ENCODE results near the gene KATNB1.
"Not testable (repeated sequence)": the region's sequence is repeated elsewhere in the genome, so short reads cannot be mapped to it uniquely, and the experiment has no call there.

KATNB1 gene

DNA sequence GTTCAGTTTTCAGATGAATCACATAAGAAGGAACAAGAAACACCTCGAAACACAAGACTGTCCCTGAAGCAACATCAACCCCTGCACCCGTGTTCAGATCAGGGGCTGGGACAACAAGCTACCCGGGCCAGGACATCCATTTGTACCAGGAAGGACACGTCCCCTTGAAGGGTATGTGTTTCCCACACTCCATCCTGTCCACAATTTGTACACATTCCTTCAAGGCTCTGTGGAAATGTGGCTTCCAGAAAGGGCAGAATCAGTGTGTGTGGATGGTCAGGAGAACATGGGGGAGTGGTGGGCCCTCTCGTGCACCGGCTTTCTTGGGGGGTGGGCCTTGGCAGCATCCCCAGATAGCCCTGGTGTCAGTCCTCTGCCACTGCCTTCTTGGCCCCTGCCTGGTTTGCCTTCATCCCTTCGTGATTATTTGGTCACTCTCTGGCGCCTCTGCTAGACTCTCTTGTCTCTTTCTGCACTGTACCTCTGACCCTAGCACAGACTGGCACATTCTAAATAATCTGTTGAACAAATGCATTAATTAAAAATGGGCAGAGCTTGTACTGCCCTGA, 56.4 kb downstream of the KATNB1 start:
- DNase-seq (ENCODE audit: low read depth): no peak

DNA sequence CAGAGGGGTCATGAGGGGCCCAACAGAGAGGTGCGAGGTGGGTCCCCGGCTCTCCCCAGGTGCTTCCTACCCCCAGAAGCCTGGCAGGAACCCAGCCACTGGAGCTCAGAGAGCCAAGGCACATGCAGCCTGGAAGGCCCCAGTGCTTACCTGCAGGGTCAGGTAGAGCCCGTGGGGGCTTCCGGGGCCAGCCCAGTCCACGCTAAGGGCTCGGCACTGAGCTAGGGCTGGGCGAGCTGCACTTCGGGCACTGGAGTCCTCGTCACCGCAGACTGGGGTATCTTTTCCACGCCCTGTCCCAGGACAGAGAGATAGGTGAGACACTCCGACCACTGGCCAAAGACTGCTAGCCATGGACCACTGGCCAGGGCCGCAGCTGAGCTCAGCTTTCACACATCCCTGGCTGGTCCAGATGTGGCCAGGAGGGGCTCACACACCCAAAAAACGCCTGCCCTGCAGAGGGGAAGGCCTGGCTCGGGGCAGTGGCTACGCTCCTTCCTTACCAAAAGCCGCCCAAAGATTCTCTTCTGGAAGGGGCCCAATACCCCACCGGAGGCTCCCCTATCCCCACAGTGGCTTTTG, 59.4 kb downstream of the KATNB1 start:
- DNase-seq (ENCODE audit: low read depth): no peak

DNA sequence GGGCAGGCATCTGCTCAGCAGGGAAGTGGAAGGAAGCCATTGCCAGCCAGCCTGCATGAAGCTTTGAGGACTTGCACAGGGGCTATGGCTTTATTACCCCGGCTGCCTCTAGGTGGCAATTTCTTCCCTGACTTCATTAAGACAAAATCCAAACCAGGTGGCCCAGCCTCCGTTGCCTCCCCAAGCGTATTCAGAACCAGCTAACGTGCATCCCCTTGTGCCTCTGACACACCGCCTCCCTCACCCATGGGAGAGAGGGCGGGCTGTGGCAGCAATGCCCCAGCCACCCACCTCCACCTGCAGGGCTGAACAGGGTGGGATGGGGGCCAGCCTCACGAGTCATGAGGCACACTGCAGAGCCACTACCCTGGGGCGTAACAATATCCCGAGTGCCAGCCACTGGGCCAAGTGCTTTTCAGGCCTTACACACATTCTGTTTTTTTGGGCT, 59.9 kb downstream of the KATNB1 start:
- DNase-seq (ENCODE audit: low read depth): no peak

DNA sequence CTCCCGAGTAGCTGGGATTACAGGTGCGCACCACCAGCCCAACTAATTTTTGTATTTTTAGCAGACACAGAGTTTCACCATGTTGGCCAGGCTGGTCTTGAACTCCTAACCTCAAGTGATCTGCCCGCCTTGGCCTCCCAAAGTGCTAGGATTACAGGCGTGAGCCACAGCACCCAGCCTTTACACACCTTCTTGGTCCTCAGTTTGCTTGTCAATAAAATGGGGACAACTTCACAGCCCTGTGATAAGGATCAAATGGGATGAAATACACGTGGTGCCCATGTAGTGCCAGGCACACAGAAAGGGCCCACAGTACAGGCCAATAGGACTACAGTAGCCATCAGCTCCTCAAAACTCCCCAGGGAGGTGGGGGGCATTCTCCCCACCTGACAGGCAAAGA, 60.4 kb downstream of the KATNB1 start:
- not testable (repeated sequence) for DNase-seq (ENCODE audit: low read depth)

DNA sequence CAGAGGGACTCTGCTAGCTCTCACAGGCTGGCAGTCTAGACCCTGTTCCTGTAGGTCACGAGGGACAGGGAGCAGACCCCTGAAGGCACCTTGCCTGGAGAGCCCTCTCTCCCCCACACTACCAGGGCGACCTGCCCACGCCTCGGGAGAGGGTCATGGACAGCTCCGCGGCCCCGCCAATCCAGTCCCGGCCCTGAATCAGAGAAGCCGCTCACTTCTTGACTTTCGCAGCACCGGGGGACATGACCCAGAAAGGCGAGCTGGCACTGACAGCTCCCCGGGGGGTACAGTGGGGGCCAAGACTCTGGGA, 61.6 kb downstream of the KATNB1 start:
- no peak for DNase-seq (ENCODE audit: low read depth)

DNA sequence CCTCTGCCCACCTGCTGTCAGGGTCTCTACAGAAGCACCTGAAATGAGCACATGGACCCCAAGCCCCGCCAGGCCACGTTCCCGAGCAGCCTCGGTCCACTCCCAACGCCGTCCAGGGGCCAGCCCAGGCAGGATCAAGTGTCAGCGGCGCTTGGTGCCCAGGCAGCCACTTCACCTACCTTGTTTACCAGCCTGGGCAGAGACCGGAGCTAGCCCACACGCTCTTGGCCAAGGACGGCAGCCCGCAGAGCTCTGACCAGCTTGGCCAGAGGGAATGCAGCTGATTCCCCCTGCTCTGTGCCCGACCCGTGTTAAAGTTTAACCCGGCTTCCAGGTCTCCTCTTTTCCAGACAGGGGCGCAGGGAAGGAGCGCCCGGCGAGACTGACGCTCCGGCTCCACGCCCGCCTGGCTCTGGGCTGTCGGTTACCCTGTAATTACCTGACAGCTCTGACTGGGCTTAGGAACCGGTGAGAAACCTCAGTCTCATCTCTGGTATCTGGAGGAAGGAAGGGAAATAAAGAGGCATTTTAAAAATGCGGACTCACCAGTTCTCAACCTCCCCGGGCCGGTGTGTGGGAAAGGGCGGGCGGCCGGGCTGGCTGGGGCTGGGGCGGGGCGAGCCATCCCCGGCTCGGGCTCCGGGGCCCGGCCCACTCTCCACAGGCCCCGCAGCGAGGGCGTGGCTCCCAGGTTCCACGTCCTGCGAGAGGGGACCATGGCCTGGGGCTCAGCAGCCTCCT, 62.1 kb downstream of the KATNB1 start:
- no peak for DNase-seq (ENCODE audit: low read depth)

DNA sequence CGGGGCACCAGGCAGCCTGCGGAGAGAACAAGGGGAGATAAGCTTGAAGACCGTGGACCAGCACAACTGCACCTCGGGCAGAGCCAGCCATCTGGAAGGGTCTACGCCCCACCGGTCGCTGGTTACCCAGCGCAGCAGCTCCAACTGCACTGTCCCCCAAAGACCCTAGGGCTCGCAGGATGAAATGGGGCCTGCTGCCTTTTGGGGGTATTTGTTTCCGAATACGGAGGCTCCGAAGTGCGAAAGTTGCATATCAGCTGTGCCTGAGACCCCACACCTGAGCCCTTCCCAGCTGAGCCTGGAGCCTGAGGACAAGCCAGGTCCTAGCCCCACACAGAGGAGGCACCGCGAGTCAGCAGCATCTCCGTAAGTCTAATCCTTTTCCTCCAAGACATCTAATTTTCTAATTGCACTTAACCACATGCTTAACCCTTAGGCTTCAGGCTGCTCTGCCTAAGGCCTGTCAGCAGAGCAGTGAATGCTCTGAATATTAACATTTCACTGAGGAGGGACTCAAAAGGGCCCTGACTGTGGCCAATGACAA, 62.8 kb downstream of the KATNB1 start:
- no peak for DNase-seq (ENCODE audit: low read depth)

DNA sequence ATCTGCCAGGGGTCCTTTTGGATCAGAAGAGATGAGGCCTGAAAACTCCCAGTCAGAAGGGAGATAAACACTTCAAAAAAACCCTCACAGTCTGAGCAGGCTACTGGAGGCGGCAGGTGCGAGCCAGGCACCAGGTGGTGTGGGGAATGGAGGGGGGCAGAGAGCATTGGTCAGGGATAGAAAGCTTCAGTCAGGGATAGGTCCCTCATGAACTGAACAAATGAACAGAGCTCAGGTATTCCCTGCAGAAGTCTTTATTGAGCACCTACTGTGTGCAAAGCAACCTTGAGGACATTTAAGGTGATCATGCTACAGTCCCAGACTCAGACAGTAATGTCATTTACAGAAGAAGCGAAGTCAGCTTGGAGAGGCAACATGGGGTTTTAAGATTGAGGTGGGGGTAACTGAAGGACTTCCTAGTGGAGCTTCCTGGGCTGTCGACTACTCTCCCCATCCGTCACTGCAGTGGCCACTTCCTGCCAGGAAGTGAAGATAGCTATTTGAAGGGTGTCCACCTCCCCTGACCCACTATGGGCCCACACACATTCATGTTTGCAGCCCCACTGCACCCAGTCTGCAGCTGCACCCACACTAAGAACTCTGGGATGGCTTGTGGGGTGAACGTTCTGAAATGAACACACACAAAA, 63.5 kb downstream of the KATNB1 start:
- peak; percentile 62 for DNase-seq (ENCODE audit: low read depth)

DNA sequence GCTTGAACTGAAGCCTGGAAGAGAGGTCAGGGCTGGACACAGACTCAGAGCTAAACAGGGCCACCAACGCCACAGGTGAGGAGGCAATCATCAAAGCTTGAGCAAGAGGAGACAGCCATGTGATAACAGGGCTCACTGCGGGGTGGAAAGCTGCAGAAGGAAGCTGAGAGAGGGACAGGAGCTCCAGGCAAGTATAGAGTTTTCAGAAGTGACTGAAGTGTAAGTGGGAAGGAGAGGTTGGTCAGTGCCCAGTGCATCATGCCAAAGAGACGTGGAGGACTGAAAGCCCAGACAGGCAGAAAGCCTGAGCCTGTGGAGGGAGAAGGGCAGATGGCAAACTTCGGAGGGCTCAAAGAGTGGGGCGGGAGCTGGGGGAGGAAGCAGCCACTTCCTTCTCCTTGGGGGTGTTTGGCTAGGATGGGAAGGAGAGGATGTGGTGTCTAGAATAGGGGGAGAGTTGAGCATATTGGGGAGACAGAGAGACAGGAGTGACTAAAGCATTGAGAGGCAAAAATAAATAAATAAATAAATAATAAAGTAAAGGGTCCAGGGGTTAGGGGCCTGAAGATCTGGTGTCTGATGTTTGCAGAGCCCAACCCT, 64.1 kb downstream of the KATNB1 start:
- DNase-seq (ENCODE audit: low read depth): peak; percentile 61

DNA sequence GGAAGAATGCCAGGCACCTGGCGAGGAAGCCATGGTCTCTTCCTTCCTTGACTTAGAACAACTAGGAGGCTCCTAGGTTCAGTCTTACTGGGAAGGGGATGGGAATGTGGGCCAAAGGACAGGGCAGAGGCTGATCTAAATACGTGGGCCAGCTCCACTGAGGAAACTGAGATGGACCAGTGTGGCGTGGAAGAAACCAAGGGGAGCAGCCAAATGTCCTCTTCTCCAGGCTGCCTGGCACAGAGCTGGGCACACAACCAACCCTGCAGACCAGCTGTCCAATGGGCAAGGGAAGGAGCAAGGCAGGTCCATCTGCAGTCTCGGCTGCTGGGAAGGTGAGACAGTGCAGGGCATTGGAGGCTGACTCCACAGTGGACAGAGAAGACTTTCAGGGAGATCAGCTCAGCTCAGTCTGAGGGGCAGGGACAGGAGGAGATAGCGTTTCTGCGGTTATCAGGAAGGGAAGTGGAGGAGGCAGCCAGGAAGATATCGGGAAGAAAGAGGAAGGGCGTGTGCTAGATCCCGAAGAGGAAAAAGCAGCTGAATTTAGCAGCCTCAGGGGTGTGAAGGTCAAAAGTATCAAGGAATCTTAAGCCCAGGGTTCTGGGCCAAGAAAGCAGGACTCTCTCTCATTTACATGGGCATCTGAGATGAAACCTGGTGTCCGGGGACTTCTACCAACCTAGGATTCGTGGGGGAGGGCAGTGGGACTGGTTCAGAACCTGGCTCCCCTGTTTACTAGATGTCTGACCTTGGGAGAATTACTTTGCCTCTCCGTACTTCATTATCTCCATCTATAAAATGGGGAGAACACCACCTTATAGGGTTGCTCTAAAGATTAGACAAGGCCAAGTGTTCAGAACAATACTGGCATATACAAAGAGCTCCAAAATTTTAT, 64.9 kb downstream of the KATNB1 start:
- peak; percentile 77 for DNase-seq (ENCODE audit: low read depth)

DNA sequence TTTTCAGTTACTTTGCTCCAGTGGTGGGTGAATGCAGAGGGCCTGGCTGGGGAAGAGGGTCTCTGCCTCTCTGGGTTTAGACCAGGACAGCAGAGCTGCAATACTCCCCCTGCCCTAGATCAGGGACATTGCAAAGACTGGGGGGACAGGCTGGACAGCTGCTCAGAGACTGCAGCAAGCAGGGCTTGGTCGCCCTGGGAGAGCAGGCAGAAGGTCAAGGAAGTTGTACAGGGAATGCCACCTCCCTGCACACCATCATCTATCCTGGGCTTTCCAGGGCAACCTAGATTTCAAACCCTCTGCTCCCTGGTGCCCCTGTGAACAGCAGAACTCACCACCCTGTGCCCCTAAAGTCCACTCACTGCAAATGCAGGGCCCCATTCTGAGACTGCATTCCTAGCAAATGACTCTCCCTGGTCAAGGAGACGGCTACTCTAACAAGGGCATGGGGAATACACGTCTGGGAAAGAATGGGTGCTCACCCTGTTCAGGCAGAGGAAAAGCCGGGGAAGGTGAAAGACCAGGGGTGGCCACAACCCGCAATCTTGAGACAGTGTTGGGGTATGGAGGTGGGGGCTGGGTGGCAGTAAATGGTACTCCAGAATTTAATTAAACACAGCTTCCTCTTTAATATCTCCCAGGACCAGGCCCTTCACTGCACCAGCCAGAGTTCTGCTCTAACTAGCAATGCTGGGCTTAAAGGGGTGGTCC, 65.7 kb downstream of the KATNB1 start:
- DNase-seq (ENCODE audit: low read depth): no peak

DNA sequence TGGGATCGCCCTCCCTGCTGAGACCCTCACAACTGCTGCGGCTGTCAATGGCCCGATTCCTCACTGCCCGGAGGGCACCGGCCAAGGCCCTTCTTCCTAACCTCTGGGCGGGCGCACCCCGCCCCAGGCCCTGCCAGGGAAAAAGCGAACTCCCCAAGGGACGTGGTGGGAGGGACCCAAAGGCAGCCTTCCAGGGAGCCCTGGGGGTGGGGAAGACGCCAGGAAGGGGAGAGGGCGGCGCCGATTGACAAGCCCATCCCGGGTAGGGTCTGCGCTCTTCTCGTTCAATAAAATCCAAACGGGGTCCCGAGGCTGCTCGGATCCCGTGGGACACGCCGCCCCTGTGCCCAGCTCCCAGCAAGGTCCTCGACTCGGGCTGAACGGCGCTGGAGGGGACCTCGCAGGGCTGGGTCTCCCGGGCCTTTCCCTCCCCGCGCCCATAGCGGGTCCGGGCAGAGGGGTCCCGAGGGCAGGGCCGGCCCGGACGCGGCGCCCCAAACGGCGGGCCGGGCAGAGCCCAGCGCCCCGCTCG, 66.3 kb downstream of the KATNB1 start:
- no peak for DNase-seq (ENCODE audit: low read depth)

DNA sequence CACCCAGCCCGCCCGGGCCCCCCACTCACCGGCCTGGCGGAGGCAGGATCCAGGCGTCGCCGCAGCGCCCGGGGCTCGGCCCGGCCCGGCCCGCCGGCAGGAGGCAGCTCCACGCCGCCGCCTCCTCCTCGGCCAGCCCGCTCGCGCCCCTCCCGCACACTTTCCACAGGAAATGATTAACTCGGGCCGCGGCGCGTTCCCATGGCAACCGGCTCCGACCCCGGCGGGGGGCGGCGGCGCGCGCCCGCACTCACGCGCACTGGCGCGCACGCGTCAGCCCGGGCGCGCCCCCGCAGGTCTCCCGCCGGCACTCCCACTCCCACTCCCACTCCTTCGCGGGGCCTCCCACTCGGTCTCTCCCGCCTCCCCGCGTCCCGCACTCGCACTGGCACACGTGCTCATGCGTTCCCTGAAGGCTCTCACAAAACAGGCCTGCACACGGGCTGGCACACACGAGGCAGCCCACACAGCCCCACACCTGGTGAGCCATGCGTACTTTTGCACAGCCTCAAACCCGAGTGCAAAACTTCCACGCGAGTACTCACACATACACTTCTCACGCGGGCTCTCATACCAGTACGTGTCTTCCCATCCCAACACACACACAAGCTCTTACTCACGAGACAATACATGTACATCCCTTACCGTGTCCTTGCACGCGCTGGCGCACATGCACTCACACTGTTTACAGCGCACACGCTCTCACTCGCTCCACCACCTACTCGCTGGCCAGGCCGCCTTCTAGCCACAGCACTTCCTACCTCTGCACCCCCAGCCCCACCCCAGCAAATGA, 67.0 kb downstream of the KATNB1 start, which contains the start of gene KIFC3:
TSS of gene KIFC3 (minus strand) at position 151 of the 793 bp plus-strand sequence. CDS start 4,248 bp downstream, outside the sequence.
- no peak for DNase-seq (ENCODE audit: low read depth)

DNA sequence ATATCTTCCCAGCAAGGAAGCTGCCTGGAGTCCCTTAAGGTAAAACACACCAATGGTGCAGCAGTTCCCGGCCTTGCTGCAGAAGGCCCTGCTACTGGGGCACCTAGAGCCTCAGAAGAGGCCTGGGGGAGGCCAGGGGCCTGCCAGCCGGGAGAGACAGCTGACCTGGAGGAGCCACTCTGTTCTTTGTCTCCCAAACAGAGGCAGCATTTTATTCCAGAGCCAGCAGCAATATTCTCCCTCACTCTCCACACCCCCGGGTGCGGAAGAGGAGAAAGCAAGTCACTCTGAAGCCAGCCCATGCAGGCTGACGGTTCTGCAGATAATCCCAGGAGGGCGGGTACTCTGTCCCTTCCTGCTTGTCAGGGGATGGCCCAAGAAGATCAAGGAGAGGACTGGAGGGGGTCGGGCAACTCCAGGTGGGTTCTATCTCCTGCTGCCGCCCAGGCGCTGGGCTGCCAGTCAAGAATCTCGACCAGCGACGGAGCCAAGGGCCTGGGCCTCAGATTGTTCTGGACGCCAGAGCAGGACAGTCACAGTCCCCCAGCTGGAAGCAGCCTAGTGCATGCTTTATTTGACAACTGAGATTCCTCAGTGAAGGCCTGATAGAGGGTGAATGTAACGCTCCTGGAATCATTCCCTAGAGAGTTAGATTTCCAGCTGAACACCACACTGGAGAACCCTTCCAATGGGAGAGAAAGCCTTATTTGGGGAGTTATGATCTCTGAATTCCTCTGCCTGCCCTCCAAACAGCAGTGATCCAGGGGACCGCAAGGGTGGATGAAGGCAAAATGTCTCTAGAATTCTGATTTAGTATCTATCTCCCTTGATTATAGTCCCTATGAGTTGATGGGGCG, 67.8 kb downstream of the KATNB1 start:
- DNase-seq (ENCODE audit: low read depth): no peak

DNA sequence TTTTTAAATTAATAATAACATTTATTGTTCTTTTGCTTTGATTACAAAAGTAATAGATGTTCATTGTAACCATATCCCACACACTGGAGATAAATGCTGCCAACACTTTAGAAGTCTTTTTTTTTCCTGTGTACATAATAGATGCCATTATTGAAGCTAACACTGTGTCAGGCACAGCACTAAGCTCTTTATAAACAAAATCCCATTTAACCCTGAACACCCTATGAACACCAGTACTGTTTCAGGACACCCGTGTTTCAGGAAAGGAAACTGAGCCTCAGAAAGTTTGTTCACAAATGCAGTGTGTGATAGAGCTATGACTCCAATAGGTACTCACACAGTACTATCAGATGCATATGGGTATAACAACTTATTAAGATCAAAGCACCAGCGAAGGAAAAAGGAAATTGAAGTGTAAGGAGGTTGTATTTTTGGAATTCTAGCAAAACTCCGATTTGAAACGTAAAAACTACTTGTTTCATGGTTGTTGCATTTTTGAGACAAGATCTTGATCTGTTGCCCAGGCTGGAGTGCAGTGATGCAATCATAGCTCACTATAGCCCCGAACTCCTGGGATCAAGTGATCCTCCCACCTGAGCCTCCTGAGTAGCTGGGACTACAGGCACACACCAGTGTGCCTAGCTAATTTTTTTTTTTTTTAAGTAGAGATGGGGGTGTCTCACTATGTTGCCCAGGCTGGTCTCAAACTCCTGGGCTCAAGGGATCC, 68.7 kb downstream of the KATNB1 start:
- no peak for DNase-seq (ENCODE audit: low read depth)

DNA sequence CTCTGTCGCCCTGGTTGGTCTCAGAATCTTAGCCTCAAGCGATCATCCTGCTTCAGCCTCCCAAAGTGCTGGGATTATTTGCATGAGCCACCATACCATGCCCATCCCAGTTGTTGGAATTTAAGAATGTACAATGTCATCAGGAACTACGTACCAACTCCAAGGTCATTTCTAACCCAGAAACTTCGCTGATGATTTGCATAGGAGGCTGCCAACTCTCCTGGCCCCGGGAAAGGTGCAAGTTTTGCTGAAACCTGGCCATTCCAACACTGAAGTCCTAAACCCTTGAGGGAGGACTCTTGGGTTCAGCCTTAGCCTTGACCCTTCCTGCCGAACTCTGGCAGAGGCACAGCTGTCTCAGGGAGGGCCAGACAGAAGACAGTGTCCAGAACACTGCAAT, 69.6 kb downstream of the KATNB1 start:
- no peak for DNase-seq (ENCODE audit: low read depth)

All from CMK (cell line).